C4-2B (cell line): ENCODE data around the gene MORN5.

Source experiments
- CTCF ChIP-seq: fragments of 450-650 bp; conservative IDR thresholded peaks from 2 replicates; pipeline ENCODE4 v1.5.1; 2017; ENCODE audit warnings: mild to moderate bottlenecking
- ZFX ChIP-seq: fragments of 450-650 bp; IDR thresholded peaks from 2 replicates; pipeline ENCODE4 v1.6.1; 2017

GRCh38 chr9:122162415-122162814 is 2.7 kb downstream of the MORN5 start:
- TF ChIP-seq CTCF = no peak
- TF ChIP-seq ZFX = no peak
